ENCODE results near the gene BHLHE40.

- TF ChIP-seq, protein P1, sequence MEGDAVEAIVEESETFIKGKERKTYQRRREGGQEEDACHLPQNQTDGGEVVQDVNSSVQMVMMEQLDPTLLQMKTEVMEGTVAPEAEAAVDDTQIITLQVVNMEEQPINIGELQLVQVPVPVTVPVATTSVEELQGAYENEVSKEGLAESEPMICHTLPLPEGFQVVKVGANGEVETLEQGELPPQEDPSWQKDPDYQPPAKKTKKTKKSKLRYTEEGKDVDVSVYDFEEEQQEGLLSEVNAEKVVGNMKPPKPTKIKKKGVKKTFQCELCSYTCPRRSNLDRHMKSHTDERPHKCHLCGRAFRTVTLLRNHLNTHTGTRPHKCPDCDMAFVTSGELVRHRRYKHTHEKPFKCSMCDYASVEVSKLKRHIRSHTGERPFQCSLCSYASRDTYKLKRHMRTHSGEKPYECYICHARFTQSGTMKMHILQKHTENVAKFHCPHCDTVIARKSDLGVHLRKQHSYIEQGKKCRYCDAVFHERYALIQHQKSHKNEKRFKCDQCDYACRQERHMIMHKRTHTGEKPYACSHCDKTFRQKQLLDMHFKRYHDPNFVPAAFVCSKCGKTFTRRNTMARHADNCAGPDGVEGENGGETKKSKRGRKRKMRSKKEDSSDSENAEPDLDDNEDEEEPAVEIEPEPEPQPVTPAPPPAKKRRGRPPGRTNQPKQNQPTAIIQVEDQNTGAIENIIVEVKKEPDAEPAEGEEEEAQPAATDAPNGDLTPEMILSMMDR (IDR thresholded peaks at IDR 0.05; ENCODE audit: low read length) = no peak
- TF ChIP-seq EZH2 (optimal IDR thresholded peaks at IDR 0.05; ENCODE audit: low read depth, low read length) (no peak), EZH2phosphoT487 (IDR thresholded peaks at IDR 0.05; ENCODE audit: low read length) (no peak)
Measured at GRCh38 chr3:5001805-5002173, 22.6 kb downstream of the BHLHE40 start.
